ENCODE data around the gene HMGXB4. TPM values are rescaled to one million over a fixed set of nuclear protein-coding genes. Genes with fewer than 3 reads are reported as not detected.

HMGXB4 gene
- total and polyA plus RNA-seq, 2 of the 13 experiments (the other 11 are each of a cell fraction or from before 2014, with no cell fraction given): 13.9 to 16.3 TPM

GRCh38 chr22:35343664-35344550 lies 86.6 kb downstream of the HMGXB4 start:
- Histone ChIP-seq H3K4me3 (replicated peaks in 1 of 3; ENCODE audit: insufficient read depth in 1 of 3, low read depth in 2 of 3, low read length in 3 of 3) (no peak overlapping the region), H3K9ac (ENCODE audit: insufficient read depth, low read depth, low read length) (no peak overlapping the region), H3K36me3 (replicated peaks in 1 of 2; ENCODE audit: control insufficient read depth in 1 of 2, insufficient read depth in 2 of 2, low read length in 2 of 2) (peaks cover 33 to 40% of the 10 kb centered on the region in 2 experiments), H3K4me1 (ENCODE audit: insufficient read depth, low read length) (no peaks in the 10 kb centered on the region), H2AFZ (ENCODE audit: low read length) (no peak overlapping the region), H3K27ac (ENCODE audit: extremely low read length, insufficient read depth, low read length) (no peak overlapping the region), H3K9me3 (ENCODE audit: low read length) (no peaks in the 10 kb centered on the region), H3K27me3 (ENCODE audit: control insufficient read depth in 1 of 2, insufficient read depth in 2 of 2, low read length in 2 of 2) (no peaks in the 10 kb centered on the region), H3K79me2 (ENCODE audit: insufficient read depth, low read length) (no peaks in the 10 kb centered on the region), H3K4me2 (ENCODE audit: low read depth, low read length) (no peak overlapping the region), H4K20me1 (ENCODE audit: insufficient read depth, low read length) (no peaks in the 10 kb centered on the region)
- intact Hi-C loops (cut with micrococcal nuclease; ENCODE audit: unreplicated experiment) (no loop called here), in situ Hi-C loops (cut with HindIII; ENCODE audit: extremely low pct_ligation_motif_present, low pct_unique_long_range_greater_than_20kb) (no loop called here)
- POLR2A ChIA-PET: no interaction called here
- DNase-seq (ENCODE audit: low spot score) (no peak), FAIRE-seq (no peak), ATAC-seq (no peak)
- WGBS (ENCODE audit: low lambda C conversion rate): 96% methylated on average over 15 of the region's 26 CpGs
- CTCF ChIA-PET (ENCODE audit: low intra/inter-chr PET ratio, low total read pairs): no interaction called here
- no TSS peak for BruUV-seq (replicated peaks)
- TF ChIP-seq HMGXB4 (CRISPR knock-in tag; IDR thresholded peaks at IDR 0.05; ENCODE audit: borderline replicate concordance in 1 of 2, low read depth in 1 of 2) (no peak), ZNF496 (CRISPR knock-in tag; IDR thresholded peaks at IDR 0.05; ENCODE audit: insufficient replicate concordance) (no peak), HDAC6 (IDR thresholded peaks at IDR 0.05; ENCODE audit: low read depth, low read length) (no peak), ZNF883 (CRISPR knock-in tag; IDR thresholded peaks at IDR 0.05; ENCODE audit: not compliant biosample characterization) (no peak), ZNF34 (CRISPR knock-in tag; IDR thresholded peaks at IDR 0.05; ENCODE audit: borderline replicate concordance) (no peak), FOXK1 (CRISPR knock-in tag; IDR thresholded peaks at IDR 0.05; ENCODE audit: borderline replicate concordance, low read depth) (no peak), ZNF569 (CRISPR knock-in tag; IDR thresholded peaks at IDR 0.05; ENCODE audit: borderline replicate concordance) (no peak), ZNF770 (CRISPR knock-in tag; IDR thresholded peaks at IDR 0.05) (no peak), ZBTB39 (CRISPR knock-in tag; IDR thresholded peaks at IDR 0.05) (no peak), SIN3A (IDR thresholded peaks at IDR 0.05; ENCODE audit: borderline replicate concordance, low read depth, low read length) (no peak), POLR2A (IDR thresholded peaks at IDR 0.05; ENCODE audit: insufficient read depth in 1 of 2, low read depth in 2 of 2, low read length in 2 of 2) (no peak), ZKSCAN1 (IDR thresholded peaks at IDR 0.05; ENCODE audit: low read length) (no peak), MLLT10 (CRISPR knock-in tag; IDR thresholded peaks at IDR 0.05) (no peak), MNT (IDR thresholded peaks at IDR 0.05) (no peak)

All from HepG2 (cell line).